Measurements from ENCODE around the gene DNAJC21.

DNA sequence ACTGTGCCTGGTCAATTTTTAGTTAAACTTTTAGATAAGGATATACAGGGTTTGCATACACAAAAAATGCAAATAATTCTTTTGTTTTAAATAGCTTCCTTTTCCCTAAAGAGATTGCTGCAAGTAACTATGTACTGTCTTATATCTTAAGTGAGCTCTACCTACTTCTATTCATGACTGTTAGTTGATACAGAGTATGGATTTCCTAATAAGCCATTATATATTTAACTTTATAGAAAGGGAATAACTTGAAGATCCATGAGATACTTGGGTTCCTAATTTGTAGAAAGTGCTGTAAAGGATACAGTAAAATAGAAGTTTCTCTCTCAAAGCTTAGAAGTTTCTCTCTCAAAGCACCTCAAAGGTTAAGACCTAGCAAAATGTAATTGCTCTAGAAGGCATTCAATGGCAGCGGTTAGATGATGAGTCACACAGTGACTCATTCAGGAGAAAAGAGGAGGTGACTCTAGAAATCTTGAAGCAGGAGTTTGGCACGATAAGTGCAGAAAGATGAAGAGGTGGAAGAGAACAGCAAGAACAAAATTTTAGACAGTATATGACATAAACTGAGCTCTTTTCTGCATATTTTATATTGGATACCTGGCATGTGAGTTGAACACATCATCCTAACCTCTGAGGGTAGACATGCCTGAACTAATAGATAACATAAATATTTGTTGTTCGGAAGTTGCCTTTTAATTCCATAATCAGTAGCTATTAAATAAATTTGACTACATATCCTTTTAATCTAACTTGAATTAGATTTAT is 5.5 kb upstream of the DNAJC21 start:
- TF ChIP-seq, protein P1, sequence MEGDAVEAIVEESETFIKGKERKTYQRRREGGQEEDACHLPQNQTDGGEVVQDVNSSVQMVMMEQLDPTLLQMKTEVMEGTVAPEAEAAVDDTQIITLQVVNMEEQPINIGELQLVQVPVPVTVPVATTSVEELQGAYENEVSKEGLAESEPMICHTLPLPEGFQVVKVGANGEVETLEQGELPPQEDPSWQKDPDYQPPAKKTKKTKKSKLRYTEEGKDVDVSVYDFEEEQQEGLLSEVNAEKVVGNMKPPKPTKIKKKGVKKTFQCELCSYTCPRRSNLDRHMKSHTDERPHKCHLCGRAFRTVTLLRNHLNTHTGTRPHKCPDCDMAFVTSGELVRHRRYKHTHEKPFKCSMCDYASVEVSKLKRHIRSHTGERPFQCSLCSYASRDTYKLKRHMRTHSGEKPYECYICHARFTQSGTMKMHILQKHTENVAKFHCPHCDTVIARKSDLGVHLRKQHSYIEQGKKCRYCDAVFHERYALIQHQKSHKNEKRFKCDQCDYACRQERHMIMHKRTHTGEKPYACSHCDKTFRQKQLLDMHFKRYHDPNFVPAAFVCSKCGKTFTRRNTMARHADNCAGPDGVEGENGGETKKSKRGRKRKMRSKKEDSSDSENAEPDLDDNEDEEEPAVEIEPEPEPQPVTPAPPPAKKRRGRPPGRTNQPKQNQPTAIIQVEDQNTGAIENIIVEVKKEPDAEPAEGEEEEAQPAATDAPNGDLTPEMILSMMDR (IDR thresholded peaks at IDR 0.05): no peak
- TF ChIP-seq, protein P2, sequence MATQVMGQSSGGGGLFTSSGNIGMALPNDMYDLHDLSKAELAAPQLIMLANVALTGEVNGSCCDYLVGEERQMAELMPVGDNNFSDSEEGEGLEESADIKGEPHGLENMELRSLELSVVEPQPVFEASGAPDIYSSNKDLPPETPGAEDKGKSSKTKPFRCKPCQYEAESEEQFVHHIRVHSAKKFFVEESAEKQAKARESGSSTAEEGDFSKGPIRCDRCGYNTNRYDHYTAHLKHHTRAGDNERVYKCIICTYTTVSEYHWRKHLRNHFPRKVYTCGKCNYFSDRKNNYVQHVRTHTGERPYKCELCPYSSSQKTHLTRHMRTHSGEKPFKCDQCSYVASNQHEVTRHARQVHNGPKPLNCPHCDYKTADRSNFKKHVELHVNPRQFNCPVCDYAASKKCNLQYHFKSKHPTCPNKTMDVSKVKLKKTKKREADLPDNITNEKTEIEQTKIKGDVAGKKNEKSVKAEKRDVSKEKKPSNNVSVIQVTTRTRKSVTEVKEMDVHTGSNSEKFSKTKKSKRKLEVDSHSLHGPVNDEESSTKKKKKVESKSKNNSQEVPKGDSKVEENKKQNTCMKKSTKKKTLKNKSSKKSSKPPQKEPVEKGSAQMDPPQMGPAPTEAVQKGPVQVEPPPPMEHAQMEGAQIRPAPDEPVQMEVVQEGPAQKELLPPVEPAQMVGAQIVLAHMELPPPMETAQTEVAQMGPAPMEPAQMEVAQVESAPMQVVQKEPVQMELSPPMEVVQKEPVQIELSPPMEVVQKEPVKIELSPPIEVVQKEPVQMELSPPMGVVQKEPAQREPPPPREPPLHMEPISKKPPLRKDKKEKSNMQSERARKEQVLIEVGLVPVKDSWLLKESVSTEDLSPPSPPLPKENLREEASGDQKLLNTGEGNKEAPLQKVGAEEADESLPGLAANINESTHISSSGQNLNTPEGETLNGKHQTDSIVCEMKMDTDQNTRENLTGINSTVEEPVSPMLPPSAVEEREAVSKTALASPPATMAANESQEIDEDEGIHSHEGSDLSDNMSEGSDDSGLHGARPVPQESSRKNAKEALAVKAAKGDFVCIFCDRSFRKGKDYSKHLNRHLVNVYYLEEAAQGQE (IDR thresholded peaks at IDR 0.05; ENCODE audit: insufficient read depth in 1 of 2, low read depth in 2 of 2, low read length in 1 of 2): no peak
- TF ChIP-seq POLR2AphosphoS5 (IDR thresholded peaks at IDR 0.05; ENCODE audit: low read depth, low read length) (peak; percentile 29; the same call in 1 of the 2 replicates), SIN3A (IDR thresholded peaks at IDR 0.05; ENCODE audit: borderline replicate concordance, insufficient read depth, low read depth, low read length) (no peak), TCF7L2 (IDR thresholded peaks at IDR 0.05; ENCODE audit: low read depth, low read length) (no peak)
